H1 (cell line): ENCODE measurements around the gene MACROD2.

Experiments used
- ASH2L ChIP-seq: fragments of 200-600, 300-600 bp; sonication (generic); IDR thresholded peaks from one replicate; pipeline ENCODE4 v1.7.1; 2017; ENCODE audit warnings: low read length
- BCL11A ChIP-seq, 2 experiments: IDR thresholded peaks; one replicate each; pipeline ENCODE4 v1.6.1; 2011; ENCODE audit warnings: low read depth in 2 of 2, low read length in 2 of 2, mild to moderate bottlenecking in 2 of 2
- CEBPB ChIP-seq: IDR thresholded peaks from 2 replicates; pipeline ENCODE4 v1.6.1; 2012; ENCODE audit warnings: low read depth, low read length
- POLR2A ChIP-seq, 2 experiments: IDR thresholded peaks; 1 replicate in 1 of 2; 2 replicates in 1 of 2; pipeline ENCODE4 v1.6.1; 2011; ENCODE audit warnings: low read depth in 2 of 2, low read length in 2 of 2, mild to moderate bottlenecking in 2 of 2; ENCODE audit errors: control extremely low read depth in 1 of 2
- SP1 ChIP-seq: IDR thresholded peaks from 2 replicates; pipeline ENCODE4 v1.6.1; 2011; ENCODE audit warnings: low read depth, low read length
- YY1 ChIP-seq: IDR thresholded peaks from 2 replicates; pipeline ENCODE4 v1.6.1; 2011; ENCODE audit warnings: low read depth, mild to moderate bottlenecking, low read length
- TF ChIP-seq, protein P1 (sequence below), 3 experiments: IDR thresholded peaks; 1 replicate in 2 of 3; 2 replicates in 1 of 3; pipeline versions ENCODE4 v1.5.1 to v1.6.1; 2011; ENCODE audit warnings: low read length in 3 of 3, mild to moderate bottlenecking in 3 of 3, inconsistent platforms in 2 of 3, low read depth in 1 of 3, moderate library complexity in 1 of 3; ENCODE audit not compliant: insufficient read depth in 1 of 3; ENCODE audit errors: control extremely low read depth in 1 of 3

DNA sequence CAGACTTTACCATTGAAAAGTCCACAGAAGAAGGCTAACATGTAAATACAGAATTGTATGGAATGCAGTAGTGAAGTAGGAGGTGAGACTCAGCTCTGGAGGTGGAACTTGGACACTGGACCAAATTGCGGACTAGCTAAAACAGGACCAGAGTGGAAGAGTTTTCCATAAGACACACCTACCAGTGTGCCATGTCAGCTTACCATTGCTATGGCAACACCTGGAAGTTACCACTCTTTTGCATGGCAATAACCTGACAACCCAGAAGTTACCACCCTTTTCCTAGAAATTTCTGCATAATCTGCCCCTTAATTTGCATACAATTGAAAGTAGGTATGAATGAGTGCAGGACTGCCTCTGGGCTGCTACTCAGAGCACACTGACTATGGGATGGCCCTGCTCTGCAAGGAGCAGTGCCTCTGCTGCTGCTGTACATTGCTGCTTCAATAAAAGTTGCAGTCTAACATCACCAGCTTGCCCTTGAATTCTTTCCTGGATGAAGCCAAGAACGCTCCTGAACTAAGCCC lies 911.7 kb downstream of the MACROD2 start:
- no peak for TF ChIP-seq POLR2A (IDR thresholded peaks at IDR 0.05; ENCODE audit: control extremely low read depth in 1 of 2, low read depth in 2 of 2, low read length in 2 of 2)
- no peak for TF ChIP-seq SP1
- no peak for TF ChIP-seq CEBPB
- TF ChIP-seq, protein P1, sequence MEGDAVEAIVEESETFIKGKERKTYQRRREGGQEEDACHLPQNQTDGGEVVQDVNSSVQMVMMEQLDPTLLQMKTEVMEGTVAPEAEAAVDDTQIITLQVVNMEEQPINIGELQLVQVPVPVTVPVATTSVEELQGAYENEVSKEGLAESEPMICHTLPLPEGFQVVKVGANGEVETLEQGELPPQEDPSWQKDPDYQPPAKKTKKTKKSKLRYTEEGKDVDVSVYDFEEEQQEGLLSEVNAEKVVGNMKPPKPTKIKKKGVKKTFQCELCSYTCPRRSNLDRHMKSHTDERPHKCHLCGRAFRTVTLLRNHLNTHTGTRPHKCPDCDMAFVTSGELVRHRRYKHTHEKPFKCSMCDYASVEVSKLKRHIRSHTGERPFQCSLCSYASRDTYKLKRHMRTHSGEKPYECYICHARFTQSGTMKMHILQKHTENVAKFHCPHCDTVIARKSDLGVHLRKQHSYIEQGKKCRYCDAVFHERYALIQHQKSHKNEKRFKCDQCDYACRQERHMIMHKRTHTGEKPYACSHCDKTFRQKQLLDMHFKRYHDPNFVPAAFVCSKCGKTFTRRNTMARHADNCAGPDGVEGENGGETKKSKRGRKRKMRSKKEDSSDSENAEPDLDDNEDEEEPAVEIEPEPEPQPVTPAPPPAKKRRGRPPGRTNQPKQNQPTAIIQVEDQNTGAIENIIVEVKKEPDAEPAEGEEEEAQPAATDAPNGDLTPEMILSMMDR (IDR thresholded peaks at IDR 0.05; ENCODE audit: control extremely low read depth in 1 of 3, insufficient read depth in 1 of 3, low read depth in 1 of 3, low read length in 3 of 3) = no peak
- TF ChIP-seq BCL11A (IDR thresholded peaks at IDR 0.05; ENCODE audit: low read depth in 2 of 2, low read length in 2 of 2) = no peak
- no peak for TF ChIP-seq ASH2L
- TF ChIP-seq YY1 = no peak
